ENCODE data around the gene KIF6. TPM values are rescaled to one million over a fixed set of nuclear protein-coding genes. Genes with fewer than 3 reads are reported as not detected.

KIF6 gene
- polyA plus RNA-seq, 2 of the 4 experiments (the other 2 are of a cell fraction), result 0.05 to 0.39 TPM

- no peak overlapping the region for H3K4me2 ChIP-seq
- no peak for DNase-seq (ENCODE audit: low read depth in 1 of 2, low spot score in 1 of 2)
- no peaks in the 10 kb centered on the region for H3K4me1 ChIP-seq
- no peak overlapping the region for H3K4me3 ChIP-seq
- no peak for ATAC-seq
- ChIA-PET CTCF (interaction anchor here (0.7 to 1.0 kb wide), 2 partner anchors 8 to 538 kb away, joined by 3 read pairs; no protein-coding TSS in a partner anchor), POLR2A (no interaction called here)
- H3K27ac ChIP-seq, result no peak overlapping the region
- FAIRE-seq, result no peak
- no peaks in the 10 kb centered on the region for H3K9me3 ChIP-seq
- 4% methylated on average over 3 of the region's 7 CpGs for WGBS (ENCODE audit: missing lambda C conversion rate)
- no peak for TF ChIP-seq CEBPB (IDR thresholded peaks at IDR 0.05)
- TF ChIP-seq SREBF2 (IDR thresholded peaks at IDR 0.05), result no peak
- no peak for TF ChIP-seq HEYL (CRISPR knock-in tag; IDR thresholded peaks at IDR 0.05)
- no peak for TF ChIP-seq ZC3H11A (IDR thresholded peaks at IDR 0.05)
- no peak for TF ChIP-seq CHD4 (IDR thresholded peaks at IDR 0.05; ENCODE audit: borderline replicate concordance)
- no peak for TF ChIP-seq BCL3 (IDR thresholded peaks at IDR 0.05)
Measured at GRCh38 chr6:39353698-39354315, 371.4 kb downstream of the KIF6 start.

GRCh38 chr6:39350723-39351505, 374.3 kb downstream of the KIF6 start:
- 50% methylated on average over 12 of the region's 13 CpGs for WGBS (ENCODE audit: missing lambda C conversion rate)

GRCh38 chr6:39348740-39349139, 376.5 kb downstream of the KIF6 start:
- ChIA-PET POLR2A (no interaction called here), CTCF (interaction anchor here (0.9 to 1.1 kb wide), 3 partner anchors 14 to 15 kb away, joined by 3 read pairs; no protein-coding TSS in a partner anchor)
- ATAC-seq (no peak), DNase-seq (ENCODE audit: low read depth in 1 of 2, low spot score in 1 of 2) (no peak), FAIRE-seq (no peak)
- no peak overlapping the region for H3K4me3 ChIP-seq
- H3K27ac ChIP-seq, result no peak overlapping the region
- WGBS (ENCODE audit: missing lambda C conversion rate), result 43% methylated on average over 6 of the region's 15 CpGs
- no peak overlapping the region for H3K4me2 ChIP-seq
- TF ChIP-seq GATA3 (IDR thresholded peaks at IDR 0.05; ENCODE audit: borderline replicate concordance) (no peak), POLR2A (IDR thresholded peaks at IDR 0.05; ENCODE audit: low read length) (no peak), NR3C1 (IDR thresholded peaks at IDR 0.05) (no peak), PHF8 (IDR thresholded peaks at IDR 0.05; ENCODE audit: borderline replicate concordance, low read depth) (no peak), CBX2 (IDR thresholded peaks at IDR 0.05; ENCODE audit: borderline replicate concordance, low read depth) (no peak)
- H3K4me1 ChIP-seq, result no peaks in the 10 kb centered on the region
- no peaks in the 10 kb centered on the region for H3K9me3 ChIP-seq

More at GRCh38 chr6:39350723-39351505, 374.3 kb downstream of the KIF6 start:
- Histone ChIP-seq H3K4me1 (no peaks in the 10 kb centered on the region), H3K9me3 (no peaks in the 10 kb centered on the region), H3K4me2 (no peak overlapping the region), H3K4me3 (no peak overlapping the region), H3K27ac (no peak overlapping the region)
- ChIA-PET CTCF (interaction anchor here (0.7 kb wide), 1 partner anchor 11 kb away, joined by 3 read pairs; no protein-coding TSS in a partner anchor), POLR2A (interaction anchor here (0.7 kb wide), 1 partner anchor 1236 kb away, joined by 4 read pairs; the partner anchor contains the start of gene LRFN2)
- TF ChIP-seq ATOH8 (CRISPR knock-in tag; IDR thresholded peaks at IDR 0.05; ENCODE audit: low read depth) (no peak), EHF (CRISPR knock-in tag; IDR thresholded peaks at IDR 0.05) (no peak), RCOR1 (IDR thresholded peaks at IDR 0.05; ENCODE audit: low read depth, low read length) (no peak), ESRRA (IDR thresholded peaks at IDR 0.05; ENCODE audit: borderline replicate concordance, low read length) (no peak), HEYL (CRISPR knock-in tag; IDR thresholded peaks at IDR 0.05) (no peak)
- FAIRE-seq, result no peak
- DNase-seq (ENCODE audit: low read depth in 1 of 2, low spot score in 1 of 2), result no peak
- ATAC-seq, result no peak

GRCh38 chr6:39347906-39348585, 377.2 kb downstream of the KIF6 start:
- ChIA-PET CTCF (interaction anchor here (0.9 to 1.6 kb wide), 5 partner anchors 9 to 27 kb away, joined by 3 to 4 read pairs (median 3); no protein-coding TSS in a partner anchor), POLR2A (no interaction called here)
- TF ChIP-seq RAD21 (conservative IDR thresholded peaks at IDR 0.05 in 1 of 2, IDR thresholded peaks at IDR 0.05 in 1 of 2) (peak; percentile 64 to 72; a peak in 4 of 5 replicates), RNF2 (IDR thresholded peaks at IDR 0.05; ENCODE audit: borderline replicate concordance, low read depth) (no peak), RFX5 (IDR thresholded peaks at IDR 0.05) (no peak), BHLHE40 (IDR thresholded peaks at IDR 0.05; ENCODE audit: low read depth, low read length) (no peak), SMC3 (IDR thresholded peaks at IDR 0.05) (0 out of 3 replicates have a peak, but pooled peaks have one; percentile 32), CTCF (IDR thresholded peaks at IDR 0.05) (peak; percentile 66), RCOR1 (IDR thresholded peaks at IDR 0.05; ENCODE audit: low read depth, low read length) (no peak)
- Histone ChIP-seq H3K4me3 (no peak overlapping the region), H3K4me1 (no peaks in the 10 kb centered on the region), H3K4me2 (no peak overlapping the region), H3K27ac (no peak overlapping the region), H3K9me3 (no peaks in the 10 kb centered on the region)
- DNase-seq (ENCODE audit: low read depth in 1 of 2, low spot score in 1 of 2) (peak; percentile 38 to 74), FAIRE-seq (no peak), ATAC-seq (peak; percentile 83 to 96)
- 5% methylated on average over 7 of the region's 9 CpGs for WGBS (ENCODE audit: missing lambda C conversion rate)

Measured in A549 (cell line).